Anterior cingulate cortex (tissue), 58 donors: ENCODE results near the gene GPRASP2.
"Not testable (repeated sequence)": the region's sequence is repeated elsewhere in the genome, so short reads cannot be mapped to it uniquely, and the experiment has no call there.

Experiments
- DNase-seq, 58 donors: peaks; one replicate each; lab custom pipeline; 2025; lab: John Stamatoyannopoulos, UW

The GPRASP2 gene

GRCh38 chrX:102712216-102712966, at the start of gene GPRASP2:
GPRASP2 (plus strand) TSS chrX:102712448; CDS start chrX:102714870, 2,422 bp downstream.
- DNase-seq = peak in 50 of 58 donors; percentile 1 to 52 (median 27)

- DNase-seq = not testable (repeated sequence)
Measured at GRCh38 chrX:102663820-102664219, 48.4 kb upstream of the GPRASP2 start.

GRCh38 chrX:102667034-102667433, 45.2 kb upstream of the GPRASP2 start:
- DNase-seq = not testable (repeated sequence)

- DNase-seq = no peak
Measured at GRCh38 chrX:102669526-102669925, 42.7 kb upstream of the GPRASP2 start.

GRCh38 chrX:102672856-102673255, 39.4 kb upstream of the GPRASP2 start:
- DNase-seq = no peak

- not testable (repeated sequence) for DNase-seq
Measured at GRCh38 chrX:102677479-102677878, 34.8 kb upstream of the GPRASP2 start.

- DNase-seq = no peak
Measured at GRCh38 chrX:102684772-102685520, 27.3 kb upstream of the GPRASP2 start.

- DNase-seq = no peak
Measured at GRCh38 chrX:102694749-102695148, 17.5 kb upstream of the GPRASP2 start.

- no peak for DNase-seq
Measured at GRCh38 chrX:102696306-102696705, 15.9 kb upstream of the GPRASP2 start.

- DNase-seq = no peak
Measured at GRCh38 chrX:102697494-102697893, 14.8 kb upstream of the GPRASP2 start.

- no peak for DNase-seq
Measured at GRCh38 chrX:102708900-102709299, 3.3 kb upstream of the GPRASP2 start.

- DNase-seq = peak in 5 of 58 donors; percentile 4 to 34 (median 19)
Measured at GRCh38 chrX:102711872-102712215, 404 bp upstream of the GPRASP2 start.

GRCh38 chrX:102712981-102713625, 855 bp downstream of the GPRASP2 start:
- DNase-seq = peak in 55 of 58 donors; percentile 1 to 68 (median 32)

- no peak for DNase-seq
Measured at GRCh38 chrX:102714994-102715393, 2.7 kb downstream of the GPRASP2 start.

GRCh38 chrX:102715967-102716366, 3.7 kb downstream of the GPRASP2 start:
- no peak for DNase-seq

GRCh38 chrX:102720237-102721168, 8.3 kb downstream of the GPRASP2 start, which contains the start of gene GPRASP3:
GPRASP3 (plus strand) TSS chrX:102720743; CDS start chrX:102748996, 28,253 bp downstream.
- DNase-seq = peak in 57 of 58 donors; percentile 6 to 88 (median 67)

GRCh38 chrX:102721169-102721506, 8.9 kb downstream of the GPRASP2 start:
- DNase-seq = peak in 1 of 58 donors; percentile 4

GRCh38 chrX:102723456-102723855, 11.2 kb downstream of the GPRASP2 start:
- no peak for DNase-seq

- DNase-seq = no peak
Measured at GRCh38 chrX:102727761-102728160, 15.5 kb downstream of the GPRASP2 start.

- no peak for DNase-seq
Measured at GRCh38 chrX:102728646-102729045, 16.4 kb downstream of the GPRASP2 start.
